ENCODE data around the gene TACR1.

TACR1 gene

DNA sequence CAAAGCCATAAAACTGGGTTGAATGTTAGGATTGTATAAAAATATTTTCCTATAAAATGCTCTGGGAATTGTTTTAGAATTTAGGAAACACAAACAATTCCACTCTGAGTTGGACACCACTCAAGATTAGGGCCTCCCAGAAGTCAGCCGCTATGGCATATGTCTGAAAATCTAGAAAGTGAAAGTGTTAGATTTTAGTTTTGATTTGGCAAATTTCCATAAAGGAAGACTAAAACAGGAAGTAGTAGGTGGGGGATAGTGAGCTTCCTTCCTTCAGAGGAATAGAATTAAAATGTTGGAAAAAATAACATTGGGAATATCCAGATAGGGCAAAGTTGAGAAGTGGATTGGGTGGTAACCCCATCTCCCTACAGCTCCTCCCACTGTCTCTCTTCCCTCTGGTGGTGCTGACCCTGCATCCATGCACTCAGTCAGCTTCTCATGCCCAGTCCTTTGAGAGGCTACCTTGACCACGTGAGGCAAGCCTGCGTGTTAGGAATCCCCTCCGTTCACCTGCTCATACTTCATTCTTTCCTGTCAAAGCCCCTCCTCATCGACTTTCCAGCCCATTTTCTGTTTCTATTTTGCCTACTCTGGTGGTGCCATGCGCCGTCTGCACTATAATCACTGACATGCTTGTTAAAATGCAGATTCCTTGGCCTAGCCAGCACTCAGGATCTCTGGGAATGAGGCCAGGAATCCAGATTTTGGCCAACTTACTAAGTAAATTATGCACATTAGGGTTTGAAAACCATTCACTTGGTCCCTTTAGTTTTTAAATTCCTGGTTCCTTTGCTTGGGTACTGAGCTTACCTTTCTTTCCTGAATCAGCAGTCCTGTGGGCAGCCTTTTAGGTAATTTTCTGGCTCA is 157.4 kb downstream of the TACR1 start:
- DNase-seq: no peak

DNA sequence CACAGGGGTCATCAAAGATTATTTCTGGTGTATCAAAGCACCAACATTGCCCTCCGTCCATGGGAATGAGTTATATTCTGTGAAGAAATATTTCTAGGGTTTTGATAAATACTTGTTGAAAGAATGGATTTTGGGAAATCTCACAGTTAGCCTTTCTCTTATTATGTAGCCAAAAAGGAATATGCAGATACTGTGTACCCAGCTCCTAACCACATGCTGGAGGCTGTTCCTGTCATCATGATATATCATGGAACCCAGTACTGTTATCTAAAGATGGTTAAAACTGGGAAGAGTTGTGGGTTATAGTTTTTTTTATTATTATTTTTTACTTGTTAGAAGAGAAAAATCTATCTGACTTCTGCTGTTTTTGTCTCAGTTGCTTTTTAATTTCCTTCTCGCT is 158.1 kb downstream of the TACR1 start:
- DNase-seq: no peak

DNA sequence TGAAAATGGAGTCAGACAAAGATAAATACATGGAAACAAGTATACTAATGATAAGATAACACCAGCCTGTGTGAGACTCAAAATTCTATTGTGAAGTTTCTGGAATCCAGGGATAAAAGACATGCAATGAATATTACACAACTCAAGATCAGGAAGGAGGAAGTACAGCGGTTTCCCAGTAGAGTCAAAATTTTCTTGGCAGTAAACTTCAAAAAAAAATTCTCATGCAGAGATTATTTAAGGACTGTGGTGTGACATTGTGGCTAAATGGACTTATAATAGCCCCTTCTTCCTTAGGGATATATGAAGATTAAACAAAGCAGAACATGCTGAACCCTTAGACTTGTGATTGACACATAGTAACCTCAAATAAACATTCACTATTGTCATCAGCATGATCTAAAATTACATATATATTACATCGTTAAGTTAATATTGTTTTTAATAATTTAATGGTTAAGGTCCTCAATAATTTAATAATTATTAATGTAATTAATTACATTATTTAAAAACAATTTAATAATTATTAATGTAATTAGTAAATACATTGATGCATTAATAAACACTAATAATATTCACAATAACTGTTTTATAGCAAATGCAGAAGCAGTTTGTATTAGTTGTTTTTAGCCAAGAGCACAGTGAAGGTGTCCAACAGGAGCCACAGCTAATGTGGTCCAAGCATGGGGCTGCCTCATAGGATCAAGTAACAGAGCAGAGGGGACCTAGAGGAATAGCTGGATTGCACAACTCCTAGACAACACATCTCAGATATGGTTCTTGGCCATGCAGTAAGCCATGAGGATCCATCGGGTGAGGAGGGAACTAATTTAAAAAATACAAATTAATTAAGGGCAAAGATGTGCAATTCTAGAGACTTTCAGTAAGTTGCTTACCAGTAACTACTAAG is 163.6 kb downstream of the TACR1 start:
- DNase-seq: no peak

DNA sequence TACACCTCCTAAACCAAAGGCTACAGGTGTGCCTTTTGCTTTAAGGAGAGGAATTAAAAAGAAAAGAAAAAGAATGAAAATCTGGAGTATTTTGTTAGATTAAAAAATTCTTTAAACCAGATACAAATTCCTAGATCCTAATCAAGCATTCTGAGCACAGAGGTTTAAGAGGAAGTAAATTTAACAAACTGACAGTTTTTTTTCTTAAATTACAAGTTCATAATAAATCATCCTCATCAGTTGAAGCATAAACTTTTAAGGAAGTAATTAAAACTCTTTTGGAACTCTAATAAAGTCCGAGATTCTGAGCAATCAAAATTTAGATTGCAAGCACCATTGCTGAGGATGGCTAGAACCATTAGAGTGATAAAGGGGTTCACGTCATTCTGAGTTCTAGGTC is 165.8 kb downstream of the TACR1 start:
- DNase-seq: no peak

DNA sequence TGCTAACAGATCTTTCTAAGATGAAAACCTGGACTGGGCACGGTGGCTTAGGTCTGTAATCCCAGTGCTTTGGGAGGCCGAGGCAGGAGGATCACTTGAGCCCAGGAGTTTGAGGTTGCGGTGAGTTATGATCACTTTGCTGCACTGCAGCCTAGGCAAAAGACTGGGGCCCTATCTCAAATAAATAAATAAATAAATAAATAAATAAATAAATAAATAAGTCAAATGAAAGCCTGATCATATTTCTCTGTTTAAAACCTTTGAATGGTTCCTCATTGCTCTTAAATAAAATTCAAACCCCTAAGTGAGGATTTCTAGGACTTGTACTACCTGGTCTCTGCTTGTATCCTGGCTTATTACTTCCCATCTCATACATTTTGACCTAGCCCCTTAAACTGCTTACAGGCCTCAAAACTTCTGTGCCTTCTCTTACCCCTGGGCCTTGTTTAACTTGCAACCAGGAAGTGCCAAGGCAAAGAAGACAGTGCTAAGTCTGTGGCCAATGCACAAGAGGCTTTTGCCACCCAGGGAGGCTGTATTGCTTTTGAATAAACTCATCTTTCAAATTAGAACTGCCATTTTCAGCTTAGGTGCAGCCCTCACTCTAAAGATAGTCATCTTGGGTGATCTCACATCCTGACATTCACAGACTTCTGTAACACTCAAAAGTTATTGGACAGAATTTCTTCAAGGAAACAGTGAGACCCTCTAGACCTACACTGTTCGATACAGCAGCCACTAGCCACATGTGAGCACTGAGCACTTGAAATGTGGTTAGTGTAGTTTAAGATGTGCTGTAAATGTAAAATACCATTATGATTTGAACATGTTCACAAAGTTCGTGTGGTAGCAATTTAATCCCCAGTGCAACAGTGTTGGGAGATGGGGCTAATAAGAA is 167.2 kb downstream of the TACR1 start:
- no peak for DNase-seq

DNA sequence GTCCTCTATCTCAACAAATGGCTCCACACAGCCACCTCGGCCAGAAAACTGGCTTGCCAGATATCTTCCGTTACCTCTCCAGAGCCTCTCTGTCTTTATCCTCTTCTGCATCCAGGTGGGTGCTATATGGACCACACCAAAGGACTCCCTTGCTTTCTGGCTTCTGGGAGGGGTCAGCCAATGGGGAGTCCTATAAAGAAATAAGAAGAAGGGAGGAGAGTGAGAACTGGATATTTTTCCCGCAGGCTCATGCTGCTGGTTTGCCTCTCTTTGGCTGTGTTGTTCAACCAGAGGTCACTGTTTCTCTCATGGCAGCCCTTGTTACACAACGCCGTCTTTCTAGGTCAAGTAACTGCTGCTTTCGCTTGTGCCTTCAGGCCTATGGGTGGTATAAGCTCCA is 168.1 kb downstream of the TACR1 start:
- no peak for DNase-seq

DNA sequence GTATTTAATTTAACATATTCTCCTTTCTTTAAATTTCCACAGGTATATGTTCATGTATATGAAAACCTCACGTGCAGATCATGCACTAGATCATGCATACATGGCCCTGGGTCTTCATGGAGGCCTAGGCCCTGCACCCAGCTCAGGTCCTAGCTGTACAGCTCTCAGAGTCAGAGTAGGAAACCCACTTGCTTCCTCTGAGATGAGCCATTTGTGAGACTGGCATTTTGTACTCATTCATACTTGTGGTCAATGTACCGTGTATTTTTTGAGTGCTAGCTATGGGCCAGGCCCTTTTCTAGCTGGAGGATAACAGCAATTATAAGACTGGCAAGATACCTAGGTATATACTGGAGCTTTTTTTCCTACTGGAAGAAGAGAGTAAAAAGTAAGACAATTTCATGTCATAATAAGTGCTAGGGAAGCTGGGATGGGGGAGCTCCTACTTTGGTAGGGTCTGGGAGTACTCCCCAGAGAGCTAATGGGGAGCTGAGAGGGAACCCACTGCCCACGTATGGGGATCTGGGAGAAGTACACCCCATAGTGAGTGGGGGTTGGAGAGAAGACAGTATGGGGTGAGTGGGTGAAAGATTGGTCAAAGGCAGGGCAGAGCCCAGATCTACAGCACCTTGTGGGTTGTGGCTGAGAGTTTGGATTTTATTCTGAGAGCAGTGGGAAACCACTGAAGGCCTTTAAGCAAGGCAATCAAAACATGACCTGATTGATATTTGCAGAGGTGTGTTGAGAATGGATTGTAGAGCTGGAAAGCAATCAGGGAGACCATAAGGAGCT is 168.9 kb downstream of the TACR1 start:
- no peak for DNase-seq

DNA sequence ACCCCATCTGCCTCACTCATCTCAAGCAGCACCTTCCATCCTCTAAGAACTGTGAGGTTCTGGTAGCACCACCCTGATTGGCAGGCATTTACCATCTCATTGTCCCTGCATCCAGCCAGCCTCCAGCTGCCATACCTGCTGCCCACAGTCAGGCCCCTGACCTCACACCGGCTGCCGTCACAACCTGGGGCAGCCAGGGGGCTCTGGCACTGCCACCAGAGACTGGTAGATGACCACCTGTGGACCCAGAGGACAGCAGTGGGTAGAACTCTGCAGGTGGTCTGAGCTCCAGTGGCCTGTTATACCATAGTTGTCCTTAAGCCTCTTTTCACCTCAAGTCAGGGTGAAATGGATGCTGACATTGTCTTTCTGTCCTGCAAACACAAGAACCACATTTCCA is 171.4 kb downstream of the TACR1 start:
- no peak for DNase-seq

DNA sequence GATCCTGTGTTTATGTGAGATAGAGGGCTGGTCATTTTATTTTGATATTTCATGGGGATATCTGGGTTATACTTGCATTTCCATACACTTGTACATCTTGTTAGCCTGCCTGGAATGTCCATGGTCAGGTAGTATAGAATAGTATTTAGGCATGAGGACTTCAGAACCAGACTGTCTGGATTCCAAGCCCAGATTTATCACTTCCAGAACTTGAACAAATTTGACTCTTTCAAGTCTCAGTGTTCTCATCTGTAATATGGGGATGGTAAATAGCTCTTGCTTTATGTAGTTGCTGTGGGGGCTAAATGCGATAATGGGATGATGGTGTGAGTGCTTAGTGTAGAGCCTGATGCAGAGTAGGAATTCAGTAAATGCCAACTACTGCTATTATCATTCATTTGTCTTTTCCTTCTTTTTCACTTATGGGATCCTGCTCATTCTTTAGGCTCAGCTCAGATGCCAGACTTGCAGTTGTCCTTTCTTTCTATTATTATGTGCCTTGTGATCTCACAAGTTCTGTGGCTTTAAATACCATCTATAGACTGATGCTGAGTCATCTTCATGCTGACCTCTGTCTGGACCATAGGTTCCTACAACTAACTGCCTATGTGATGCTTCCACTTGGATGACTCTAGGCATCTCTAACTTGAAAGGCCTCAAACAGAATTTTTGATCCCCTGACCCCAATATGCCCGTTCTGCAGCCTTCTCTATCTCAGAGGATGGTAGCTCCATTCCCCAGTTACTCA is 173.5 kb downstream of the TACR1 start:
- DNase-seq: no peak

DNA sequence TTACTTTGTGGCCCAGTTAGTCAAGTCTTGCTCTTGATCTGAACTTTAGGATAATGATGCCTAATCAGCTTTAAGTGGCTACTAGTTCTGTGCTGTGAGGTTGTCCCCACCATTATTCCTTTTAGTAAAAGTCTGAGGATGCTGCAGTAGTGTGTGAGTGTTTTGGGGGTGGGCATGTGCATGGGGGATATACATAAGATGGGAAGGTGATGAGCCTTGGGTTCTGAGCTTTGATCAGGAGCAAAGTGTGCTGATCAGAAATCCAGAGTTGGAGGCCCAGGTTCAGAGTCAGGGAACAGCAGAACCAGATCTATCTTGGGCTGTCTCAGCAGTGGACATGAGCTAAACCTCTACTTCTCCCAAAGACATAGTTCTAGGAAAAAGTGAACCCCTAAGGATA is 174.1 kb downstream of the TACR1 start:
- no peak for DNase-seq

DNA sequence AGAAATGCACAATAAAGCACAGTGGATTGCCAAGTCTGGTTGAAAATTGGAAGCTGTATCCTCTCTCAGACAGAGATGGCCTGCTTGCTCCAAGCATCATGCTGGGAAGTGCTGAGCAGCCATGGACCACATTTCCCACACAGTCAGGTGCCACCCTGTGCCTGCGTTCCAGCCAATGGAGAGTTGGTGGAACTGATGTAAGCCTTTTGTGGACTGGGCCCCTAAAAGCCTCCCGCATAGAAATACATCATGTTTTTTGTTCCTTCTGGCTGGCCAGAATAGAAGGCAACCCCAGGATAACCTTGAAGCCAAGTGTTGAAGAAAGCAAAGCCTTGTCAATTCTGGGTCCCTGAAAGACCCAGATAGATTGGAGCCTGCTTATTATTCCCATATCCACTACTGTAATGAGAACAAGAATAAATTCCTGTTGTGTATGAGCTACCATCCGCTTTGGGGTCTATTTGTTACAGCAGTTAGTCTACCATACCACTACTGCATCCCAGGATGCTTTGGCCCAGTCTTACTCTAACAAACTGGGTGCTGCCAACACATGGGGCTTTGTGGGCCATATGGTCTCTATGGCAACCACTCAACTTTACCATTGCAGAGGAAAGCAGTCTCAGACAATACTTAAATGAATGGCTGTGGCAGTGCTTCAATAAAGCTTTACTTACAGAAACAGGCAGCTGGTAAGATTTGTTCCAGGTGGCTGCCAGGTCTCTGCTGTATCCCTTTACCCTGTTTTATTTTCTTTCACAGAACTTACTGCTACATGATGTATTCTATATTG is 175.5 kb downstream of the TACR1 start:
- DNase-seq: no peak

DNA sequence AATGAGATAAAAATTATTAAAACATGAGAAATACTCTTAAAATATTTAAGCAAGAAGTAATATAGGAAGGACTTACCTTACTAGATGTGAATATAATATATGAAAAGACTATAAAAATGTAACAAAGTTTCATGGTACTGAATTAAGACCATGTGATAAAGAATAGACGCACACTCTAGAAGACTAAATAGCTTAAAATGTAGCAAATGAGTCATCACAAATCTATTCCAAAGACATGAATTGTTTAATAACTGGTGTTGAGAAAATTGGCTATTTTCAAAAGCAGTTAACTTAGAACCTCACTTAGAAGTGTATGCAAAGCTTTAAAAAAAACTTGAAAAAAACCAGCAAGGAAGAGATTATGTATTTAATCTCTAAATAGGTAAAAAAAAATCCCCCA is 176.8 kb downstream of the TACR1 start:
- DNase-seq: no peak

DNA sequence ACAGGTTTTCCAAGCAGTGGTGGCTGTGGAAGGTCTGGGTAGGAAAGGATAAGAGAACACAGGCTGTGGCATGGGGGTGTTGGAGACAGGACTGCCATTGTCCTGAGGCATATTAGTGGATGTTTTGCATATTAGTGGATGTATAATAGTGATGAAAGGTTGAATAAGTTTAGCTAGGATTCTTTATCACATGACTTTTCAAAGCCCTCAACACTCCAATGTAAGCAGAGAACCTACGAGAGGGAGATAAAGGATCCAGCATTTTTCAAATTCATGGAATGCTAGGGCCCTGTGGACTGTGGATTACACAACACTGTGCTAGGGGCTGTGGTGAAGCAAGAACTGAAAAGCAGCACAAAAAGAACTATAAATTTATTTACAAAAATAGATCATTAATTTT is 177.6 kb downstream of the TACR1 start:
- DNase-seq: no peak

DNA sequence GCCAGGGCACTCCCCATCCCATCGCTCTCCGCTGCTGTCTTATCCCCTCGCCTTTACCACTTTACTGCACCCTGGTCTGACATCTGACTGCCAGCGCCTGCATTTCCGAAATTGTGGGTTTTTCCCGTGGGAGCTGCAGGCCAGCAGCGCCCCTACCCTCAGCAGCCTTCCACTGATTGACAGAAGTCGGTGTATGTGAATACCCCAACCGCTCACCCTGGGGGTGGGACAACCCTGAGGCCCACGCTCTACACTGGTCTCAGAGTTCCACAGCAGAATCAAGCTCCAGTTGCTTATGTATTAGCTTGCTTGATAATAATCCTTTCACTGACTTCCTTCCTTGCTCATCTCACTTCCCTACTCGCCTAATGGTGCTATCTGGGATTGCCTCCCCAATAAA is 178.8 kb downstream of the TACR1 start:
- no peak for DNase-seq

DNA sequence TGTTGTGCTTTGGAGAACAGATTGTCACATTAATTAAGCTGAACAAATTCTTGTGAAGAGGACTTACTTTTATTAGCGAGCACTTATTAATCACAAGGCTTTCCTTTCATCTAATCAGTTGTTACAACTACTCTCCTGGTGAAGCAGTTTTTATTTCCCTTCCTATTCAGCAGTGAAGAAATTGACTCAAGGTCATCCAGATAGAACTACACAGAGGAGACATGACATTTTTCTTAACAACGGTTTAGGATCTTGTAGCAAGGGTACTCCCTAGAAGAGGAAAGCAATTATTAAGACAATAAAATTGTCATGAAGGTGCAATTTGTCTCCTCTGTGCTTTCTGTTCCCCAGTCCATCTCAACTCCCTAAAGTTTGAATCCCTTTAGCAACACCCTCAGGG is 179.5 kb downstream of the TACR1 start:
- DNase-seq: no peak

DNA sequence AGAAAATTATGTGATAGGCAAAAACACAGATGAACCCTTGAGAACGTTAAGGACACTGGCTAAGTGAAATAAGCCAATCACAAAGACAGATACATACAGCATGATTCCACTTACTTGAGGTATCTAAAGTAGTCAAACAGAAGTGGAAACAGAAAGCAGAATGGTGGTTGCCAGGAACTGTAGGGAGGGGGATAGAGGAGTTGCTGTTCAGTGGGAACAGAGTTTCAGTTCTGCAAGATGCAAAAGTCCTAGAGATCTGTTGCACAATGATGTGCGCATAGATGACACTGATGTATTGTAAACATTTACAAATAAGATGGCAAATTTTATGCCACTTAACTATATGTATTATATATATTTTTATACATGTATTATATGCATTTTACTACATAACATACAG is 181.2 kb downstream of the TACR1 start:
- no peak for DNase-seq

DNA sequence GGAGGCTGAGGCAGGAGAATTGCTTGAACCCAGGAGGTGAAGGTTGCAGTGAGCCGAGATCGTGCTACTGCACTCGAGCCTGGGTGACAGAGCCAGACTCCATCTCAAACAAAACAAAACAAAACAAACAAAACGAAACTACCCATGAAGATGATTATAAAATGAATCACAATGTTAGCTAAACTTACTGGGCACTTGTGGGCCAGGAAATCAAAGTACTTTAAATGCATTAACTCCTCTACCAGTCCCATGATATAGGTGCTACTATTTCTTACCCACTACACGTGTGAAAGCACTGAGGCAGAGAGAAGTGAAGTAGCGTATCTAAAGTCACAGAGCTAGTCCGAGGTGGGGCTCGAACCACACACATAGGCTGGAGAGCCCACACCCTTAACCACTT is 187.2 kb downstream of the TACR1 start:
- no peak for DNase-seq

DNA sequence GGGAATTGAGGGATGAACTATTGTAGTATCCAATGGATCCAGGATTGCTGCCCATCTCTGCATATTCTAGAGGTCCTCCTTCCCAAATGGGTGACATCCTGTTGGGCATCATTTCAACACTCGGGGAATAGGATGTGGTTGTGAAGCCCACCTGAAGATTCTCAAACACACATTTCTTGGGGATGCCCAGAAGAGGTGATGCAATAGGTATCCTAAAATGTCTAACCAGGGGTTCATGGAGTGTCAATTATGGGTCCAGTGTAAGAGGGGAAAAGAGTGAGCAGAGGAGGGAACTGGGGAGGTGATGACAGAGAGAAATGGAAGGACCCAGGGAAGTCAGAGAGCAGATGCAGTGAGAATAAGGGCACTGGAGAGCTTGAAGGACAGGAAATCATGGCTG is 188.7 kb downstream of the TACR1 start:
- DNase-seq: no peak

DNA sequence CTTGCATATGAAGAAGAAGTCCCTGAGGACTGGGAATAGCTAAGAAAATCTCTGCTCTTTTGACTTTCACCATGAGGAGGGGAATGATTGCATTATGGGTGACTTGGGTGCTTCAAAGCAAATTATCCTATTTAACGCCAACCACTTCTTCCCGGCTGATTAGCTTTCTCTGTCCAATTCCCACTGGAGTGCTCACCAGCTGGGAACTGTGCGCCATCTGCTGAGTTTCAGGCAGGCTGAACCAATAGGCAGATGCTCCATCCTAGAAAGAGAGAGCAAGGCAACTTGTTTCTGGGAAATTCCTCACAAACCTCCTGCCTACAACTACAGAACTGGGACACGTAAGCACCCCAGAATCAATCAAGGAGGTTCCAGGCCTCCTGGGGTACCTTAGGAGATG is 191.5 kb downstream of the TACR1 start:
- no peak for DNase-seq

DNA sequence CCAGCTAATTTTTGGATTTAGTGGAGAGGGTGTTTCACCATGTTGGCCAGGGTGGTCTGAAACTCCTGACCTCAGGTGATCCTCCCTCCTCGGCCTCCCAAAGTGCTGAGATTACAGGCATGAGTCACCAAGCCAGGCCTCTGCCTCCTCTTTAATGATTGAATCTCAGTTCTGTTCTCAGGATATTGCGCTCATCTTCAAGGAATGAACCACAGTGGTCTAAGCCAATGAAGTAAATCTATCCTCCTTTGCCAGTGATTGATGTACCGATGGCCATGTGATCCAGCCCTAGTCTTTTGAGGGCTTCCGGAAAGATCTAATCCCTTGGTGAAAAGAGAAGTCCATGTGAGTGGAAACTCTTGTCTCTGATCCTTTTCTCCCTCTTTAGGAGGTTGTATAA is 192.3 kb downstream of the TACR1 start:
- DNase-seq: no peak

DNA sequence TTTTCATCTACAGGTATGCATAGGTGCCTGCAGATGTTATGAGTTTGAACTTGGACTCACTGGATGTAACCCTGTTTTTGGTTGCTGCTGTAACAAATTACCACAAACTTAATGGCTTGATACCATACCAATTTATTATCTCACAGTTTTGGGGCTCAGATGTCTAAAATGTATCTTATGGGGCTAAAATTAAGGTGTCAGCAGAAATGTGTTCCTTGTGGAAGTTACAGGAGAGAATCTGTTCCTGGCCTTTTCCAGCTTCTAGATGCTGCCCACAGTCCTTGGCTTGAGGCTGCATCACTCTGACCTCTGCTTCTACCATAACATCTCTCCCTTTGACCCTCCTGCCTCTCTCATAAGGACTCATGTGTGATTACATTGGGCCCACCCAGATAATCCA is 193.3 kb downstream of the TACR1 start:
- DNase-seq: no peak
